Measurements from ENCODE around the gene LGALS4.
"Not testable (repeated sequence)": the region's sequence is repeated elsewhere in the genome, so short reads cannot be mapped to it uniquely, and the experiment has no call there.

LGALS4 gene

DNA sequence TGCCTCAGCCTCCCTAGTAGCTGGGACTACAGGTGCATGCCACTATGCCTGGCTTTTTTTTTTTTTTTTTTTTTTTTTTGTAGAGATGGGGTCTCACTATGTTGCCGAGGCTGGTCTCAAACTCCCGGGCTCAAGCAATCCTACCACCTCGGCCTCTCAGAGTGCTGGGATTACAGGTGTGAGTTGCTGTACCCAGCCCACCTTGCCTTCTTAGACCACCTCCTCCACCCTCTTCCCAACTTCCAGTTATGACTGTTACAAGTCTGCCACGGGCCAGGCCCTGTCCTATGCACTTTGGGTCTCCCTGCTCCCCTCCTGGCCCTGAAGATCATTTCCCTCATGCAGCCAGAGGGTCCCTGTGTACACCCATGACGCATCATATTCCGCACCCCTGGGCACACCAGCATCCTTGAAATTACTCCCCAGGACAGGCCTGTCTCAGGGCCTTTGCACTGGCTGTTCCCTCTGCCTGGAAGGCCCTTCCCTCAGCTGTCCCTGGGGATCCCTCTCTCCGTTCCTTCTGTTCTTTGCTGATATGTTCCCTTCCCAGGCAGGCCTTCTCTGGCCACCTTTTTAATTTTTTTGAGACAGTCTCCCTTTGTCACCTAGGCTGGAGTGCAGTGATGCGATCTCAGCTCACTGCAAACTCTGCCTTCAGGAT lies 3.0 kb downstream of the LGALS4 start:
- H2BK12ac ChIP-seq (ENCODE audit: low read length) = no peak overlapping the region
- H3K9ac ChIP-seq (ENCODE audit: low read depth, low read length, poor library complexity) = no peak overlapping the region
- H3K79me1 ChIP-seq (ENCODE audit: low read depth, low read length) = no peaks in the 10 kb centered on the region
- no CpG with 5 or more reads among the region's 8 CpGs for WGBS, 2 donors (ENCODE audit: extremely low coverage in 2 of 2, insufficient read length in 2 of 2, insufficient replicate concordance in 1 of 2)
- no peak overlapping the region for H3K23ac ChIP-seq (ENCODE audit: low read depth, low read length, poor library complexity)
- H3K14ac ChIP-seq (ENCODE audit: low read length) = no peak overlapping the region
- no peak for DNase-seq (ENCODE audit: low spot score)
- no peak overlapping the region for H4K8ac ChIP-seq (ENCODE audit: low read depth, low read length)
- H3K4ac ChIP-seq (ENCODE audit: low read length) = no peak overlapping the region
- H2AK5ac ChIP-seq (ENCODE audit: low read depth, low read length) = no peak overlapping the region
- H2BK15ac ChIP-seq (ENCODE audit: low read length) = no peak overlapping the region
- no peak overlapping the region for H2AFZ ChIP-seq (ENCODE audit: low read length)
- H3K4me3 ChIP-seq (ENCODE audit: low read length in 2 of 2) = no peak overlapping the region
- H4K91ac ChIP-seq (ENCODE audit: low read depth, low read length, poor library complexity) = no peak overlapping the region
- H3K4me2 ChIP-seq (ENCODE audit: insufficient read depth, low read length, poor library complexity, severe bottlenecking) = no peak overlapping the region
- no peak overlapping the region for H2BK5ac ChIP-seq (ENCODE audit: low read length)
- peaks cover 0 to 1% of the 10 kb centered on the region in 2 donors for H3K9me3 ChIP-seq (replicated peaks in 1 of 2; ENCODE audit: control insufficient read depth in 2 of 2, insufficient read depth in 1 of 2, low read depth in 1 of 2, low read length in 2 of 2)
- H3K36me3 ChIP-seq (replicated peaks in 1 of 2; ENCODE audit: control insufficient read depth in 2 of 2, insufficient read depth in 2 of 2, low read length in 2 of 2) = no peaks in the 10 kb centered on the region
- H3K27ac ChIP-seq (replicated peaks; ENCODE audit: low read length) = no peak overlapping the region
- no peaks in the 10 kb centered on the region for H3K27me3 ChIP-seq (ENCODE audit: control insufficient read depth in 3 of 3, insufficient read depth in 3 of 3, low read depth in 1 of 3, low read length in 3 of 3)
- no peaks in the 10 kb centered on the region for H3K4me1 ChIP-seq (ENCODE audit: control insufficient read depth in 2 of 2, insufficient read depth in 1 of 2, low read depth in 1 of 2, low read length in 2 of 2)
- H2BK120ac ChIP-seq (ENCODE audit: low read depth, low read length) = no peak overlapping the region
- no peak overlapping the region for H3K18ac ChIP-seq (ENCODE audit: low read length)

DNA sequence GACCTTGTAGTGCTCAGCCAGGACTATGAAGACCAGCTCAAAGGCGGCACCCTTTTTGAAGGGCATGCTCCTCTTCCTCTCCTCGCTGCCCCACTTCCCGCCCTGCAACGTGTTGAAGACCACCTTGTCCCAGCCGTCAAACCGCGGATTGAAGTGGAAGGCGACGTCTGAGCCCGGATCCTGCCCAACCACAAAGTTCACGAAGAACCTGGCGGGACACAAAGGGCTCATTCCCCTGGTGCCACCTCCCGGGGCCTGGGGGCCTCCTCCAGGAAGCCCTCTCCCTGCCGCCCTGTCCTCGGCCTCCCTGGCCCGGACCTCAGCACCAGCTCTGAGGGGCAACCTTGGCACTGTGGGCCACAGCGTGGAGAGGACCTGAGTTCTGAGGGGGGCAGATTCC lies 4.0 kb downstream of the LGALS4 start:
- Histone ChIP-seq H3K27ac (replicated peaks; ENCODE audit: low read length) (no peak overlapping the region), H3K9me3 (replicated peaks in 1 of 2; ENCODE audit: control insufficient read depth in 2 of 2, insufficient read depth in 1 of 2, low read depth in 1 of 2, low read length in 2 of 2) (peaks cover 0 to 1% of the 10 kb centered on the region in 2 donors), H3K79me1 (ENCODE audit: low read depth, low read length) (no peaks in the 10 kb centered on the region), H3K18ac (ENCODE audit: low read length) (peak overlapping the region; percentile 35), H3K9ac (ENCODE audit: low read depth, low read length, poor library complexity) (no peak overlapping the region), H3K4me1 (ENCODE audit: control insufficient read depth in 2 of 2, insufficient read depth in 1 of 2, low read depth in 1 of 2, low read length in 2 of 2) (no peaks in the 10 kb centered on the region), H3K23ac (ENCODE audit: low read depth, low read length, poor library complexity) (no peak overlapping the region), H2AK5ac (ENCODE audit: low read depth, low read length) (peak overlapping the region; percentile 53), H3K4me2 (ENCODE audit: insufficient read depth, low read length, poor library complexity, severe bottlenecking) (no peak overlapping the region), H2AFZ (ENCODE audit: low read length) (no peak overlapping the region), H3K14ac (ENCODE audit: low read length) (no peak overlapping the region), H2BK12ac (ENCODE audit: low read length) (peak overlapping the region; percentile 73), H2BK5ac (ENCODE audit: low read length) (no peak overlapping the region), H4K8ac (ENCODE audit: low read depth, low read length) (no peak overlapping the region), H4K91ac (ENCODE audit: low read depth, low read length, poor library complexity) (no peak overlapping the region), H3K36me3 (replicated peaks in 1 of 2; ENCODE audit: control insufficient read depth in 2 of 2, insufficient read depth in 2 of 2, low read length in 2 of 2) (no peaks in the 10 kb centered on the region), H3K4ac (ENCODE audit: low read length) (no peak overlapping the region), H3K27me3 (ENCODE audit: control insufficient read depth in 3 of 3, insufficient read depth in 3 of 3, low read depth in 1 of 3, low read length in 3 of 3) (no peaks in the 10 kb centered on the region), H2BK120ac (ENCODE audit: low read depth, low read length) (peak overlapping the region; percentile 17), H3K4me3 (ENCODE audit: low read length in 2 of 2) (no peak overlapping the region), H2BK15ac (ENCODE audit: low read length) (peak overlapping the region; percentile 83)
- DNase-seq (ENCODE audit: low spot score) = no peak
- no CpG with 5 or more reads among the region's 17 CpGs for WGBS, 2 donors (ENCODE audit: extremely low coverage in 2 of 2, insufficient read length in 2 of 2, insufficient replicate concordance in 1 of 2)

DNA sequence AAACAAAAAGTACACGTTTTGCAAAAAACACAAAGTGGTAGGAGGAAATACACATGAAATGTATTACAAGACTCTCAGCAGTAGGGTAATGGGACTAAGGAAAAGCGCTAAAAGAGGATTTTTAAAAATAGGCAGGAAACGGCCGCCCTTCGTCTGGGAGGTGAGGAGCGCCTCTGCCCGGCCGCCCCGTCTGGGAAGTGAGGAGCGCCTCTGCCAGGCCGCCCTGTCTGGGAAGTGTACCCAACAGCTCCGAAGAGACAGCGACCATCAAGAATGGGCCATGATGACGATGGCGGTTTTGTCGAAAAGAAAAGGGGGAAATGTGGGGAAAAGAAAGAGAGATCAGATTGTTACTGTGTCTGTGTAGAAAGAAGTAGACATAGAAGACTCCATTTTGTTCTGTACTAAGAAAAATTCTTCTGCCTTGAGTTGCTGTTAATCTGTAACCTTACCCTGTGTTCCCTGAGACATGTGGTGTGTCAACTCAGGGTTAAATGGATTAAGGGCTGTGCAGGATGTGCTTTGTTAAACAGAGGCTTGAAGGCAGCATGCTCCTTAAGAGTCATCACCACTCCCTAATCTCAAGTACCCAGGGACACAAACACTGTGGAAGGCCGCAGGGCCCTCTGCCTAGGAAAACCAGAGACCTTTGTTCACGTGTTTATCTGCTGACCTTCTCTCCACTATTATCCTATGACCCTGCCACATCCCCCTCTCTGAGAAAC lies 5.2 kb downstream of the LGALS4 start:
- not testable (repeated sequence) for H2AFZ ChIP-seq (ENCODE audit: low read length); H3K9ac ChIP-seq (ENCODE audit: low read depth, low read length, poor library complexity); H4K91ac ChIP-seq (ENCODE audit: low read depth, low read length, poor library complexity); H3K36me3 ChIP-seq (replicated peaks in 1 of 2; ENCODE audit: control insufficient read depth in 2 of 2, insufficient read depth in 2 of 2, low read length in 2 of 2); H3K18ac ChIP-seq (ENCODE audit: low read length); H4K8ac ChIP-seq (ENCODE audit: low read depth, low read length); H3K27ac ChIP-seq (replicated peaks; ENCODE audit: low read length); H3K23ac ChIP-seq (ENCODE audit: low read depth, low read length, poor library complexity); H3K4me2 ChIP-seq (ENCODE audit: insufficient read depth, low read length, poor library complexity, severe bottlenecking); H2BK15ac ChIP-seq (ENCODE audit: low read length); H2AK5ac ChIP-seq (ENCODE audit: low read depth, low read length); DNase-seq (ENCODE audit: low spot score); H3K4me3 ChIP-seq (ENCODE audit: low read length in 2 of 2); H2BK120ac ChIP-seq (ENCODE audit: low read depth, low read length); H3K4me1 ChIP-seq (ENCODE audit: control insufficient read depth in 2 of 2, insufficient read depth in 1 of 2, low read depth in 1 of 2, low read length in 2 of 2); H3K27me3 ChIP-seq (ENCODE audit: control insufficient read depth in 3 of 3, insufficient read depth in 3 of 3, low read depth in 1 of 3, low read length in 3 of 3); H2BK5ac ChIP-seq (ENCODE audit: low read length); H3K14ac ChIP-seq (ENCODE audit: low read length); H2BK12ac ChIP-seq (ENCODE audit: low read length); H3K4ac ChIP-seq (ENCODE audit: low read length); H3K79me1 ChIP-seq (ENCODE audit: low read depth, low read length); H3K9me3 ChIP-seq (replicated peaks in 1 of 2; ENCODE audit: control insufficient read depth in 2 of 2, insufficient read depth in 1 of 2, low read depth in 1 of 2, low read length in 2 of 2)
- WGBS, 2 donors (ENCODE audit: extremely low coverage in 2 of 2, insufficient read length in 2 of 2, insufficient replicate concordance in 1 of 2) = no CpG with 5 or more reads among the region's 18 CpGs

DNA sequence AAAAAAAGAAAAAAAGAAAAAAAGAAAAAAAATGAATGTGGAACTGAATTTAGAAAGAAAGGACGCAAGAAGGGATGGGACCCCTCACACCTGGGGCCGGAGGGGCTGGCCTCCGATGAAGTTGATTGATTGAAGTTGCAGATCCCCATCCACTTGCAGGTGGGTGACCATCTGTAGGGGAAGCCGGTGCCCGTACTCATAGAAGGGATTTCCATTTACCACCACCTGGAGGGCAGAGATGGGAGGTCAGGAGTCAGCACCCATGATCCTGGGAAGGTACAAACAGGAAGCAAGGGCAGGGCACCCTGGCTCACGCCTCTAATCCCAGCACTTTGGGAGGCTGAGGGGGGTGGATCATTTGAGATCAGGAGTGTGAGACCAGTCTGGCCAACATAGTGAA lies 6.4 kb downstream of the LGALS4 start:
- no CpG with 5 or more reads among the region's 6 CpGs for WGBS, 2 donors (ENCODE audit: extremely low coverage in 2 of 2, insufficient read length in 2 of 2, insufficient replicate concordance in 1 of 2)
- H2BK15ac ChIP-seq (ENCODE audit: low read length) = no peak overlapping the region
- no peaks in the 10 kb centered on the region for H3K36me3 ChIP-seq (replicated peaks in 1 of 2; ENCODE audit: control insufficient read depth in 2 of 2, insufficient read depth in 2 of 2, low read length in 2 of 2)

More for the DNA sequence above, 6.4 kb downstream of the LGALS4 start:
- Histone ChIP-seq H3K79me1 (ENCODE audit: low read depth, low read length) (no peaks in the 10 kb centered on the region), H3K4ac (ENCODE audit: low read length) (no peak overlapping the region), H3K14ac (ENCODE audit: low read length) (no peak overlapping the region), H2BK12ac (ENCODE audit: low read length) (no peak overlapping the region), H3K4me2 (ENCODE audit: insufficient read depth, low read length, poor library complexity, severe bottlenecking) (no peak overlapping the region), H3K27me3 (ENCODE audit: control insufficient read depth in 3 of 3, insufficient read depth in 3 of 3, low read depth in 1 of 3, low read length in 3 of 3) (no peaks in the 10 kb centered on the region), H4K8ac (ENCODE audit: low read depth, low read length) (no peak overlapping the region), H2AK5ac (ENCODE audit: low read depth, low read length) (peak overlapping the region; percentile 70), H2BK120ac (ENCODE audit: low read depth, low read length) (no peak overlapping the region), H4K91ac (ENCODE audit: low read depth, low read length, poor library complexity) (no peak overlapping the region), H3K9ac (ENCODE audit: low read depth, low read length, poor library complexity) (no peak overlapping the region), H3K18ac (ENCODE audit: low read length) (no peak overlapping the region), H3K4me1 (ENCODE audit: control insufficient read depth in 2 of 2, insufficient read depth in 1 of 2, low read depth in 1 of 2, low read length in 2 of 2) (no peaks in the 10 kb centered on the region), H3K9me3 (replicated peaks in 1 of 2; ENCODE audit: control insufficient read depth in 2 of 2, insufficient read depth in 1 of 2, low read depth in 1 of 2, low read length in 2 of 2) (peaks cover 0 to 1% of the 10 kb centered on the region in 2 donors), H3K23ac (ENCODE audit: low read depth, low read length, poor library complexity) (no peak overlapping the region), H2AFZ (ENCODE audit: low read length) (no peak overlapping the region), H3K27ac (replicated peaks; ENCODE audit: low read length) (no peak overlapping the region), H2BK5ac (ENCODE audit: low read length) (no peak overlapping the region), H3K4me3 (ENCODE audit: low read length in 2 of 2) (no peak overlapping the region)
- no peak for DNase-seq (ENCODE audit: low spot score)
